HFFc6 (cell line): Measurements from ENCODE around the gene FGD6. TPM values are rescaled to one million over a fixed set of nuclear protein-coding genes. Genes with fewer than 3 reads are reported as not detected.
"Not testable (repeated sequence)": the region's sequence is repeated elsewhere in the genome, so short reads cannot be mapped to it uniquely, and the experiment has no call there.

Experiments used
- DNase-seq: peaks from one replicate; pipeline ENCODE4 v3.0.0-alpha.2; 2018
- H3K27ac Mint-ChIP-seq: 2 replicates; pipeline ENCODE4 v1.8.0; 2020; ENCODE audit warnings: mild to moderate bottlenecking, mixed read lengths
- H3K27me3 Mint-ChIP-seq: 2 replicates; pipeline ENCODE4 v1.8.0; 2021; ENCODE audit warnings: mild to moderate bottlenecking, moderate library complexity, mixed read lengths; ENCODE audit not compliant: insufficient read depth
- H3K36me3 Mint-ChIP-seq: 2 replicates; pipeline ENCODE4 v1.8.0; 2021; ENCODE audit warnings: low read depth, mixed read lengths
- H3K4me1 Mint-ChIP-seq: 2 replicates; pipeline ENCODE4 v1.8.0; 2020; ENCODE audit warnings: low read depth, mixed read lengths
- H3K4me3 Mint-ChIP-seq: 2 replicates; pipeline ENCODE4 v1.8.0; 2020; ENCODE audit warnings: mild to moderate bottlenecking, moderate library complexity, mixed read lengths
- H3K9me3 Mint-ChIP-seq: 2 replicates; pipeline ENCODE4 v1.8.0; 2020; ENCODE audit warnings: mild to moderate bottlenecking, mixed read lengths
- CTCF ChIP-seq: fragments of 200-600 bp; sonication (generic); IDR thresholded peaks from 2 replicates; pipeline ENCODE4 v1.5.0; 2021; ENCODE audit warnings: antibody characterized with exemption, mild to moderate bottlenecking
- total RNA-seq, 6 experiments: library from RNA; stranded (reverse); fragmentation: NEBNext Ultra II Directional; extraction: Animal tissue kit (Norgen Biotek cat#: 25700); gene quantifications; 2 replicates in 1 of 6; 3 replicates in 5 of 6; pipeline ENCODE4 v1.2.3, GENCODE V29; 2021

Gene FGD6
- total RNA-seq, 6 experiments from 2014 or later: 5.5 to 6.6 (median 6.0) TPM

GRCh38 chr12:95104919-95105452, 112.3 kb downstream of the FGD6 start:
- Mint-ChIP-seq H3K4me3 (no peak overlapping the region), H3K9me3 (no peaks in the 10 kb centered on the region), H3K36me3 (peaks cover 33% of the 10 kb centered on the region; the same call in 1 of the 2 replicates), H3K27ac (no peak overlapping the region), H3K27me3 (peaks cover 1% of the 10 kb centered on the region), H3K4me1 (peaks cover 26% of the 10 kb centered on the region)
- TF ChIP-seq CTCF: no peak
- DNase-seq: no peak

- peak overlapping the region; percentile 58 for H3K27ac Mint-ChIP-seq
- peaks cover 34% of the 10 kb centered on the region; the same call in 1 of the 2 replicates for H3K36me3 Mint-ChIP-seq
- H3K4me3 Mint-ChIP-seq: peak overlapping the region; percentile 12; the same call in 1 of the 2 replicates
Measured at GRCh38 chr12:95102916-95103671, 114.2 kb downstream of the FGD6 start.

GRCh38 chr12:95101957-95102356, 115.3 kb downstream of the FGD6 start:
- not testable (repeated sequence) for H3K4me3 Mint-ChIP-seq, H3K27ac Mint-ChIP-seq, H3K27me3 Mint-ChIP-seq, H3K9me3 Mint-ChIP-seq, DNase-seq
- Mint-ChIP-seq H3K4me1 (peaks cover 42% of the 10 kb centered on the region), H3K36me3 (peaks cover 25% of the 10 kb centered on the region; the same call in 1 of the 2 replicates)

More at GRCh38 chr12:95102916-95103671, 114.2 kb downstream of the FGD6 start:
- DNase-seq: peak; percentile 89
- no peak for TF ChIP-seq CTCF
- H3K27me3 Mint-ChIP-seq: peaks cover 1% of the 10 kb centered on the region; the same call in 1 of the 2 replicates
- no peaks in the 10 kb centered on the region for H3K9me3 Mint-ChIP-seq
- peaks cover 34% of the 10 kb centered on the region for H3K4me1 Mint-ChIP-seq

- no peak for TF ChIP-seq CTCF
- Mint-ChIP-seq H3K27ac (no peak overlapping the region), H3K27me3 (peaks cover 1% of the 10 kb centered on the region; the same call in 1 of the 2 replicates), H3K36me3 (peaks cover 25% of the 10 kb centered on the region; the same call in 1 of the 2 replicates), H3K4me3 (no peak overlapping the region), H3K9me3 (no peaks in the 10 kb centered on the region), H3K4me1 (peaks cover 49% of the 10 kb centered on the region)
- no peak for DNase-seq
Measured at GRCh38 chr12:95100264-95101190, 116.7 kb downstream of the FGD6 start.

- peaks cover 17% of the 10 kb centered on the region; the same call in 1 of the 2 replicates for H3K36me3 Mint-ChIP-seq
- no peak for TF ChIP-seq CTCF
- peaks cover 43% of the 10 kb centered on the region for H3K4me1 Mint-ChIP-seq
- H3K27ac Mint-ChIP-seq: no peak overlapping the region
- H3K4me3 Mint-ChIP-seq: no peak overlapping the region
- no peaks in the 10 kb centered on the region for H3K9me3 Mint-ChIP-seq
- H3K27me3 Mint-ChIP-seq: peaks cover 1% of the 10 kb centered on the region; the same call in 1 of the 2 replicates
- DNase-seq: no peak
Measured at GRCh38 chr12:95099270-95099790, 117.9 kb downstream of the FGD6 start.
